GM19328 (cell line): ENCODE data around the gene ANKRD42.
A peak's percentile ranks its signal among the peaks of the same experiment; 100 is the strongest.
"Not testable (repeated sequence)": the region's sequence is repeated elsewhere in the genome, so short reads cannot be mapped to it uniquely, and the experiment has no call there.

Experiments used
- ATAC-seq: cut with Tn5 transposase; IDR thresholded peaks from one replicate; pipeline ENCODE4 v1.9.1; 2021; ENCODE audit warnings: mild to moderate bottlenecking, moderate library complexity; ENCODE audit not compliant: unreplicated experiment

ANKRD42 gene

DNA sequence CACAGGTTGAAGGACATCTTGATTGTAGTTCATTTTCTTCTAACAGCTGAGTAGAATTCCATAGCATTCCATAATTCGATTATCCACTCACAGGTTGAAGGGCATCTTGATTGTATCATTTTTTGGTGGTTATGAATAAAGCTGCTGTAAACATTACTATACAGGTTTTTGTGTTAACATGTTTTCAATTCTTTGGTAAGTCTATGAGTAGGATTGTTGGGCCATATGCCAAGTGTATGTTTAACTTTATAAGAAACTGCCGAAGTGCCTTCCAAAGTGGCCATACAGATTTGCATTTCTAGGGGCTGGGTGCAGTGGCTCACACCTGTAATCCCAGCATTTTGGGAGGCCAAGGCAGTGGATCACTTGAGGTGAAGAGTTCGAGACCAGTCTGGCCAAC is 44.6 kb downstream of the ANKRD42 start:
- ATAC-seq = no peak

DNA sequence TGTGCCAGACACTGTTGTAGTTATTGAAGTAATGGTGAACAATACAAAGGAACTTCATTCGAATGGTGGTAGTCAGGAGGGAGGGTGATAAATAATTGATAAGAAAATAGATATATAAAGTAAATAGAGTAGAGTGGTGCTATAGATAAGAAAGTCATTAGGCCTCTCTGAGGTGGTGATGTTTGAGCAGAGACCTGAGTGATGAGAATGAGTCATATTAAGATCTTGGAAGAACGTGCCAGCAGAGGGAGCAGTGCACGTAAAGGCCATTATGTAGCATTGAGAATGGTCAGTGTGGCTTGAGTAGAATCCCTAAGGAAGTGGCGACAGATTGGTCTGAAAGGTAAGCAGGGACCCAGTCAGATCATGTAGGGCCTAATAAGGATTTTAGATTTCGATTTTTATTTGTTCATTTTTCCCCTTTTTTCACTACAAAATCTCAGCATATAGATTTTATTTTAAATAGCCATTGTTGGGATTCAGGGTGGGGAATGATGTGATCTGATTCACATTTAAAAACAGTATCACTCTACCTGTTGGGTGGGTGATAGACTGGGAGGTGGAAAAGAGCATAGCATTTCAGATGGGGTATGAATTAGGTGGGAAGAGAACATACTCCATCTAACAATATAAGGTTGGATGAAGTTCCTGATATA is 47.9 kb downstream of the ANKRD42 start:
- peak; percentile 83 for ATAC-seq

- no peak for ATAC-seq
Measured at GRCh38 chr11:83249445-83249844, 55.9 kb downstream of the ANKRD42 start.

DNA sequence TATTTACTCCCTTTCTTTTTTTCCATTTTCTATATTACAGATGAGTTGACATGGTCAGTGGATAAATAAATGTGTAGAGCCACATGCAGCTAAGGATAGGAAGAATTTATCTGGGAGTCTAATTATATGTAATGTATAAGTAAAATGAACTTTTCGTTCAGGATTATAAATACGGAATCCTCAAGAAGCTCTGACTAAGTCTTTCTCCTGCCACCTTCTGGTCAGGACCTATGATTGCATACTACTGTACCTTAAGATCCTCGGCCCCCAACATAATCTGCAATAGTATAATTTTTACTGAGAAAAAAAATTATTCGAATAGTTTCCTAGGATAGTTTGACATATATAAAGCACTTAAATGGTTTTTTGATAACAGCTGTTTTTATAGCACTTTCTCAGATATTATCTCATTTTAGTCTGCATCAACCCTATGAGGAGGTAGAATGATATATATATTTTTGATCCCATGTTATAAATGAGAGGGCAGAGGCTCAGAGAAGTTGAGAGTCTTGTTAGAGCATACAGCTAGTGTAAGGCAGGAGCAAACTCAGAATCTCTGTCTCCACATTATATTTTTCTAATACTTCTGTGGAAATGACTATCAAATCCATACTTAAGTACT is 56.6 kb downstream of the ANKRD42 start:
- peak; percentile 66 for ATAC-seq

DNA sequence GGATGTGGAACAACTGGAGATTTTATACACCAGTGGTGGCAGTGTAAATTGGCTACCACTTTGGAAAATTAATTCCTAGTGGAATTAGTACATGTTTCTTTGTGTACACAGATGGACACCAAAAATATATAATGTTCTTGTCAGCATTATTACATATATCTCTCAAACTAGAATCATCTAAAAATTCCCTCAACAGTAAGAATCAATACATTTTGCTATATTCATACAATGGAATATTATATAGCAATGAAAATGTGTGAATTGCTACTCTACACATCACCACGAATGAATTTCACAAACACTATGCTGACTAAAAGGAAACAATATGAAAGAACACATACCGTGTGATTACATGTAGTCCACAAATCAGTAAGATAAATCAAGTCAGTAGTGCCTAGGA is 58.8 kb downstream of the ANKRD42 start:
- no peak for ATAC-seq

DNA sequence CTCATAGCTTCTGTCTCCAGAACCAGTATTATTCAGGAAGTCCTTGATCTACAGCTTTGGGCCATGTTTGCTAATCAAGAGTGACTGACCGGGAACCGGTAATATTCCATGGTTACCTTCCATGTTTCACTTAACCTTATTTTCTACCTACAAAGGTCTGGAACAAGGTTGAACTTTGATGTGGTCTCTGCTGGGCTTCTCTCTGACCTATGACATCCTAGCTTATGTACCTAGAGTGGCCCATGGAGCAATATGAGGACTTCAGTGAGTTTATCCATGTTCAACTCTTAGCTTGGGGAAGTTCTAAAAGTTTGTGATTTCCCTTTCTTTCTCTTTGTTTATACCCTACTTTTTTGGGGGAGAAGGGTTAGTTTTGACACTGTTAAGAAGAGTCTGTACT is 59.4 kb downstream of the ANKRD42 start:
- no peak for ATAC-seq

- no peak for ATAC-seq
Measured at GRCh38 chr11:83255366-83255765, 61.9 kb downstream of the ANKRD42 start.

DNA sequence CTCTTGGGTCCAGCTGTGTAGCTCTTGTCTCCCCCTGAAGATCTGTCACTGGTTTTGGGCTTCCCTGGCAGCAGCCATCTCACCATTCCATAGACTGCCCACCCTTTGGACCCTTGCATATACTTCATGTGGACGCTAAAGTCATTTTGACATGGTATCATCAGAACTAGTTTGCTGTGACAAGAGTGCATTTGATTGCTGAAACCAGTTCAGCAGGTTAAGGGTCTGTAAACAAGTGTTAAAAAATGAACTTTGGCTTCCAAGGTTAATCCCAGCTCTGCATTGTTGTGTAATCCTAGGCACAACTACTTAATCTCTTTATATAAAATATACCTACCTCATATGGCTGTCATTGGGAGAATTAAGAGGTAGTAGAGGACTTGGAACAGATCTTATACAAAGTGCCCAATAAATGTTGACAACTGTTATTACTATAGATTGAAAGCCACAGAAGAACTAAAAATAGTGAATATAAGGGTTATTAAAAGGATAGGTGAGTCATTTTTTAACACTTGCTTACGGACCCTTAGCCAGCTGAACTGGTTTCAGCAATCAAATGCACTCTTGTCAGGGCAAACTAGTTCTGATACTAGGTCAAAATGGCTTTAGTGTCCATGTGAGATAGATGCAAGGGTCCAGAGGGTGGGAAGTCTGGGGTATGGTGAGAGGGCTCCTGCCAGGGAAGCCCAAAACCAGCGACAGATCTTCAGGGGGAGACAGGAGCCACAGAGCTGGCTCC is 63.3 kb downstream of the ANKRD42 start:
- ATAC-seq = no peak

- ATAC-seq = no peak
Measured at GRCh38 chr11:83257761-83258168, 64.3 kb downstream of the ANKRD42 start.

GRCh38 chr11:83259559-83259958 is 66.0 kb downstream of the ANKRD42 start:
- no peak for ATAC-seq

DNA sequence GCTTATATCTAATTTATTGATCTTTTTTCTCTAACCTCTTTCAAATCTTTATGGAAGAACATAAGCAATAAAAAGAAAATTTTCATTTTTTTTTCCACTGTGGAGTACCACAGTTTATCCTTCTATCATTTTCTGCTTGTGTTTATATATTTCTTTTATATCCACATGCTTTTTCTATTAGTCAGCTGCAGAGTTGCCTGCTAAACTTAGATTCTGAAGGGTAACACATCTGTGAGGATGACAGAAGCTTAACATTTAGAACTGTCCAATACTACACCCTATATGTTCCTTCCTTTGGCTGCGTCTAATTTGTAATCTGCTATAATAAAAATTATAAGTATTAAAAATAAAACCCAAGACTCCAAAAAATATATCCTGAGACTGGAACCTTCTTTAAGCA is 71.8 kb downstream of the ANKRD42 start:
- ATAC-seq = no peak

- ATAC-seq = not testable (repeated sequence)
Measured at GRCh38 chr11:83269080-83269479, 75.6 kb downstream of the ANKRD42 start.

DNA sequence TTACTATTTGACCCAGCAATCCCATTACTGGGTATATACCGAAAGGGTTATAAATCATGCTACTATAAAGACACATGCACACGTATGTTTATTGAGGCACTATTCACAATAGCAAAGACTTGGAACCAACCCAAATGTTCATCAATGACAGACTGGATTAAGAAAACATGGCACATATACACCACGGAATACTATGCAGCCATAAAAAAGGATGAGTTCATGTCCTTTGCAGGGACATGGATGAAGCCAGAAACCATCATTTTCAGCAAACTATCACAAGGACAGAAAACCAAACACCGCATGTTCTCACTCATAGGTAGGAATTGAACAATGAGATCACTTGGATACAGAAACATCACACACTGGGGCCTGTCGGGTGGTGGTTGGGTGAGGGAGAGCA is 78.2 kb downstream of the ANKRD42 start:
- not testable (repeated sequence) for ATAC-seq

DNA sequence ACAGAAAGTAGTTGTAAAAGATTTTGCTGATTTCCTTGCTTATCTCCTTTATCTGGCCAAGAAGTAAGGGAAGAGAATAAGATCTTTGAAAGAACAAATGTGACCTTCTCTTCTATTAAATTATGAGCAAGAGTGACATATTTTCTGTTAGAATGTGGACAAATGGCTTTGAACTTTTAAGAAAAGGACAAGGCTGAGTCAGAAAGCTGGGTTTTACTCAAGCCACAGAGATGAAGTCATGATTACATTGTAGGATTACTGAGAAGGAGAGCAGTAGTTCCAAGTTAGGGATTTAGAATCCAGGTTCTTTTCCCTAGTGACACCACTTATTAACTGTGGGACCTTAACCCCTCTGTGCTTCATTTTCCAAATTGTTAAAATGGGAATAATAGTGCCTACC is 79.1 kb downstream of the ANKRD42 start:
- ATAC-seq = no peak

DNA sequence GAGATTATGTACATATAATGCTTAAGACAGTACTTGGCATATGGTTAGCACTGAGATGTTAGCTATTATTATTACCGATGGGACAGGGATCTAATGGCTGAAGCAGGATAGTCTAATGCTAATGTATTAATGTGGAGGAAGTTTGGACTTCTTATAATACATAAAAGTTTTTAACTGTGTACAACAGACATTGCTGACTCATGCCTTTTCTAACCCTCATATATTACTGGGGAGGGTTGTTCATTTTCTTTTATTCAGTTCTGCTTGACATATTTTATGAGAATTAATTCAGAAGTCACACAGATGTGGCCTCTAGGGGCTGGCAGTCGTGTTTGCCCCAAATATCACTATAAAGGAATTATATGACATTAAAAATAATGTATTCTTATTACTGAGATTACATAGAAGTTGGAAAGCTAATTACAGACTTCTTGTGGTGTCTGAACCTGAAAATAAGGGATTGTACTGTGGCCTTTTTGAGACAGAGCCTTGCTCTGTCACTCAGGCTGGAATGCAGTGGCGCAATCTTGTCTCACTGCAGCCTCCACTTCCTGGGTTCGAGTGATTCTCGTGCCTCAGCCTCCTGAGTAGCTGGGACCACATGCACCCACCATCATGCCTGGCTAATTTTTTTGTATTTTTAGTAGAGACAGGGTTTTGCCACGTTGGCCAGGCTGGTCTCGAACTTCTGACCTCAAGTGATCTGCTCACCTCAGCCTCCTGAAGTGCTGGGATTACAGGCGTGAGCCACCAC is 82.6 kb downstream of the ANKRD42 start:
- ATAC-seq = no peak

- no peak for ATAC-seq
Measured at GRCh38 chr11:83278351-83278750, 84.8 kb downstream of the ANKRD42 start.

DNA sequence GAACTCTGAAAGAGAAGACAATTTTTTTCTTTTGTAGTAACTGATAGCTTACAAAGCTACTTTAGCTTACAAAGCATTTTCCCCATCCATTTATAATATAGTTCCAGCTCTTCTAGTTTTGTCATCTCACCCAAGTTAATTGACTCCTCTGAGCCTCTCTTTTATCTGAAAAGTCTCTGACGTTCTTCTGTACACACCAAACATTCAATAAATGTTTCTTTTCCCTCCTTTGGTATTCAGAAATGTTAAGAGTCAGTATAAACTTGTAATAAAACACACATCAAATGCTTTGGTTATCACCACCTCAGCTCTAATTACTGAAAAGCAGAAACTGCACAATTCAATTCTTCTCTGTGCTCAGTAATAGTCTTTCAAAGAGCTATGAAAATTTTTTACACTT is 86.7 kb downstream of the ANKRD42 start:
- ATAC-seq = no peak

DNA sequence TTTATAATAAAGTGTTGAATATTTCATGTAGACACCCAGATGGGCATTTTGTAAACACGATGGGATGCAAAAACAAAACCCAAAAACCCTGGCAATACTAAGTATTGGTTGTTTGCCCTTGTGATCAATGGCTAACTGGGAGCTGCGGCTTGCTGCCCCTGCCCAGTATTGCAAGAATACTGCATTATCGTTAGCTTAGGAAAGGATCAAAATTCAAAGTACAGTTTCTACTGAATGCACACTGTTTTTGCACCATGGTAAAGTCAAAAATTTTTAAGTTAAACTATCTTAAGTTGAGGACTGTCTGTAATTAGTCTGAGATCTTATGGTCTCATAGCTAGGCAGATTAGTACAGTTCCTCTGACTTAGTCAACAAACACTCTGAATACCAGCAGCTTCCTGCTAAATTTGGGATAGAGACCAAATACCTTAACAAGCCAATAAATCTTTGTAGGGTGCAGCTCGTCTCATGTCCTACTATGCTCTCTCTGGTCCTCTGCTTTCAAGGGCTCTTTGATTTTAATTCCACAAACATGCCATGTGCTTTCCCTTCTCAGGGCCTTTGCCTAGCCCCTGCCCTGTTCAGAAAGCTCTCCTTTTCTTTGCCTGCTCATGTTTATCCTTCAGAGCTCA is 88.7 kb downstream of the ANKRD42 start:
- no peak for ATAC-seq

- ATAC-seq = no peak
Measured at GRCh38 chr11:83284501-83285150, 91.1 kb downstream of the ANKRD42 start.

GRCh38 chr11:83285151-83285770 is 91.7 kb downstream of the ANKRD42 start:
- ATAC-seq = peak; percentile 40
